ENCODE measurements around the gene MCOLN1. TPM values are rescaled to one million over a fixed set of nuclear protein-coding genes. Genes with fewer than 3 reads are reported as not detected.
A peak's percentile ranks its signal among the peaks of the same experiment; 100 is the strongest.

MCOLN1 gene
- total RNA-seq, 1 experiment from 2014 or later, result 10.8 TPM

GRCh38 chr19:7582446-7582845, 60.0 kb downstream of the MCOLN1 start:
- intact Hi-C loops (cut with micrococcal nuclease), result no loop called here
- Mint-ChIP-seq H3K27ac (ENCODE audit: low read depth, unreplicated experiment) (no peak overlapping the region), H3K36me3 (ENCODE audit: insufficient read depth, unreplicated experiment) (no peaks in the 10 kb centered on the region), H3K27me3 (ENCODE audit: insufficient read depth, unreplicated experiment) (peaks cover 25% of the 10 kb centered on the region), H3K4me3 (ENCODE audit: unreplicated experiment) (no peak overlapping the region), H3K9me3 (ENCODE audit: unreplicated experiment) (no peaks in the 10 kb centered on the region), H3K4me1 (ENCODE audit: insufficient read depth, unreplicated experiment) (peaks cover 17% of the 10 kb centered on the region)
- CTCF ChIA-PET, result interaction anchor here (0.6 to 2.7 kb wide), 2 partner anchors 14 to 182 kb away, joined by 3 to 14 read pairs; no protein-coding TSS in a partner anchor
- no TSS peak for BruUV-seq (replicated peaks)
- DNase-seq (ENCODE audit: unreplicated experiment), result peak; percentile 53
- no peak for TF ChIP-seq CTCF (IDR thresholded peaks at IDR 0.05; ENCODE audit: unreplicated experiment)
- POLR2A ChIA-PET, result no interaction called here

Other genes with a start within 250 kb of the MCOLN1 start
- 8.8 and 11.8 TPM in 2 replicates for gene INSR, start 228.2 kb upstream of the MCOLN1 start, total RNA-seq (2022)
- 31.5 and 34.6 TPM in 2 replicates for gene ARHGEF18, start 173.7 kb upstream of the MCOLN1 start, total RNA-seq (2022)
- 5.5 and 6.4 TPM in 2 replicates for gene PEX11G, start 33.6 kb upstream of the MCOLN1 start, total RNA-seq (2022)
- 16.9 and 17.7 TPM in 2 replicates for gene ZNF358, start 6.5 kb upstream of the MCOLN1 start, total RNA-seq (2022)
- 75.8 and 96.1 TPM in 2 replicates for gene PNPLA6, start 13.1 kb downstream of the MCOLN1 start, total RNA-seq (2022)
- gene CAMSAP3, start 73.2 kb downstream of the MCOLN1 start, total RNA-seq (2022), result 6.7 and 9.1 TPM in 2 replicates
- 28.7 and 29.4 TPM in 2 replicates for gene XAB2, start 106.9 kb downstream of the MCOLN1 start, total RNA-seq (2022)
- 53.9 and 101 TPM in 2 replicates for gene PET100, start 107.2 kb downstream of the MCOLN1 start, total RNA-seq (2022)
- not detected in 2 replicates for gene PCP2, start 111.1 kb downstream of the MCOLN1 start, total RNA-seq (2022)
- gene STXBP2, start 114.5 kb downstream of the MCOLN1 start, total RNA-seq (2022), result 94.4 and 102 TPM in 2 replicates
- not detected in 2 replicates for gene RETN, start 146.4 kb downstream of the MCOLN1 start, total RNA-seq (2022)
- gene MCEMP1, start 154.5 kb downstream of the MCOLN1 start, total RNA-seq (2022), result 0.44 TPM in 1 of 2 replicates, not detected in the other
- gene TRAPPC5, start 158.2 kb downstream of the MCOLN1 start, total RNA-seq (2022), result 123 and 155 TPM in 2 replicates
- gene FCER2, start 179.5 kb downstream of the MCOLN1 start, total RNA-seq (2022), result not detected in 2 replicates
- gene CLEC4G, start 209.5 kb downstream of the MCOLN1 start, total RNA-seq (2022), result not detected in 2 replicates
- not detected in 2 replicates for gene CD209, start 224.9 kb downstream of the MCOLN1 start, total RNA-seq (2022)
- not detected in 2 replicates for gene CLEC4M, start 240.6 kb downstream of the MCOLN1 start, total RNA-seq (2022)

All from MCF 10A (cell line).